H9 (cell line): ENCODE data around the gene TENM4. TPM values are rescaled to one million over a fixed set of nuclear protein-coding genes. Genes with fewer than 3 reads are reported as not detected.

Experiments used
- DNase-seq: peaks from one replicate; pipeline ENCODE4 v3.0.0-alpha.2; 2017
- H2AFZ ChIP-seq: one replicate; pipeline ENCODE4 v1.6.1; 2013; ENCODE audit warnings: mild to moderate bottlenecking, low read length, control low read depth, moderate library complexity
- H2AK5ac ChIP-seq: 2 replicates; pipeline ENCODE4 v1.6.1; 2013; ENCODE audit warnings: low read length, control low read depth, mixed read lengths; ENCODE audit not compliant: insufficient read length
- H2BK120ac ChIP-seq: one replicate; pipeline ENCODE4 v1.6.1; 2013; ENCODE audit warnings: low read depth, mild to moderate bottlenecking, low read length, control low read depth, inconsistent platforms; ENCODE audit not compliant: poor library complexity, severe bottlenecking
- H2BK12ac ChIP-seq: 2 replicates; pipeline ENCODE4 v1.6.1; 2013; ENCODE audit warnings: low read length, control low read depth, mixed read lengths, low read depth; ENCODE audit not compliant: insufficient read length
- H2BK15ac ChIP-seq: 2 replicates; pipeline ENCODE4 v1.6.1; 2013; ENCODE audit warnings: low read depth, low read length, control low read depth
- H2BK20ac ChIP-seq: one replicate; pipeline ENCODE4 v1.6.1; 2013; ENCODE audit warnings: low read depth, mild to moderate bottlenecking, low read length, control low read depth, inconsistent platforms; ENCODE audit not compliant: poor library complexity, severe bottlenecking
- H2BK5ac ChIP-seq: 2 replicates; pipeline ENCODE4 v1.6.1; 2013; ENCODE audit warnings: low read length, control low read depth, mixed read lengths; ENCODE audit not compliant: insufficient read length
- H3K14ac ChIP-seq: 2 replicates; pipeline ENCODE4 v1.6.1; 2013; ENCODE audit warnings: low read length, control low read depth; ENCODE audit not compliant: insufficient read depth
- H3K18ac ChIP-seq: 2 replicates; pipeline ENCODE4 v1.6.1; 2013; ENCODE audit warnings: low read depth, mild to moderate bottlenecking, mixed read lengths, low read length, control low read depth; ENCODE audit not compliant: insufficient read length
- H3K23ac ChIP-seq: 2 replicates; pipeline ENCODE4 v1.6.1; 2013; ENCODE audit warnings: low read length, control low read depth, mixed read lengths, low read depth; ENCODE audit not compliant: insufficient read length
- H3K23me2 ChIP-seq: 2 replicates; pipeline ENCODE4 v1.6.1; 2013; ENCODE audit warnings: low read depth, mild to moderate bottlenecking, mixed read lengths, low read length, control low read depth; ENCODE audit not compliant: insufficient read length, poor library complexity, severe bottlenecking
- H3K27ac ChIP-seq: 2 replicates; pipeline ENCODE4 v1.5.1; 2013; ENCODE audit warnings: low read length, control low read depth, mixed read lengths, low read depth; ENCODE audit not compliant: insufficient read length
- H3K27me3 ChIP-seq: 2 replicates; pipeline ENCODE4 v1.6.1; 2013; ENCODE audit warnings: low read length, control low read depth, inconsistent platforms; ENCODE audit not compliant: insufficient read depth
- H3K4ac ChIP-seq: 2 replicates; pipeline ENCODE4 v1.6.1; 2013; ENCODE audit warnings: low read depth, mild to moderate bottlenecking, control low read depth, inconsistent platforms, low read length, moderate library complexity
- H3K4me1 ChIP-seq: 2 replicates; pipeline ENCODE4 v1.6.1; 2013; ENCODE audit warnings: low read length, control low read depth, inconsistent platforms; ENCODE audit not compliant: insufficient read depth
- H3K4me2 ChIP-seq: 2 replicates; pipeline ENCODE4 v1.6.1; 2013; ENCODE audit warnings: low read length, control low read depth, mixed read lengths; ENCODE audit not compliant: insufficient read length, insufficient read depth
- H3K56ac ChIP-seq: 2 replicates; pipeline ENCODE4 v1.6.1; 2013; ENCODE audit warnings: low read depth, mild to moderate bottlenecking, mixed read lengths, low read length, control low read depth; ENCODE audit not compliant: insufficient read length
- H3K79me1 ChIP-seq: 2 replicates; pipeline ENCODE4 v1.6.1; 2013; ENCODE audit warnings: low read depth, mild to moderate bottlenecking, moderate library complexity, low read length, control low read depth, inconsistent platforms; ENCODE audit not compliant: insufficient read depth, poor library complexity, severe bottlenecking
- H3K79me2 ChIP-seq: 2 replicates; pipeline ENCODE4 v1.6.1; 2013; ENCODE audit warnings: low read length, control low read depth, inconsistent platforms; ENCODE audit not compliant: insufficient read depth
- H3K9ac ChIP-seq: 2 replicates; pipeline ENCODE4 v1.6.1; 2013; ENCODE audit warnings: low read length, control low read depth, mixed read lengths; ENCODE audit not compliant: insufficient read length; ENCODE audit errors: extremely low read depth
- H3K9me3 ChIP-seq: one replicate; pipeline ENCODE4 v1.6.1; 2013; ENCODE audit warnings: low read depth, low read length, inconsistent platforms; ENCODE audit not compliant: control insufficient read depth
- H3T11ph ChIP-seq: one replicate; pipeline ENCODE4 v1.6.1; 2013; ENCODE audit warnings: mild to moderate bottlenecking, low read length, control low read depth, inconsistent platforms
- H4K20me1 ChIP-seq: one replicate; pipeline ENCODE4 v1.6.1; 2013; ENCODE audit not compliant: control insufficient read depth, insufficient read length, insufficient read depth
- H4K5ac ChIP-seq: 2 replicates; pipeline ENCODE4 v1.6.1; 2013; ENCODE audit warnings: low read depth, mild to moderate bottlenecking, mixed read lengths, low read length, control low read depth; ENCODE audit not compliant: insufficient read length
- H4K8ac ChIP-seq: replicated peaks from 2 replicates; pipeline ENCODE4 v1.6.1; 2013; ENCODE audit warnings: low read length, control low read depth, mixed read lengths, low read depth; ENCODE audit not compliant: insufficient read length
- H4K91ac ChIP-seq: 2 replicates; pipeline ENCODE4 v1.6.1; 2013; ENCODE audit warnings: low read depth, mild to moderate bottlenecking, moderate library complexity, mixed read lengths, low read length, control low read depth; ENCODE audit not compliant: insufficient read length
- H3K27ac Mint-ChIP-seq, 3 experiments: 2 replicates in 2 of 3; 3 replicates in 1 of 3; pipeline ENCODE4 v1.8.0; 2020 to 2021; ENCODE audit warnings: mixed read lengths in 3 of 3, mild to moderate bottlenecking in 1 of 3, moderate library complexity in 1 of 3
- H3K27me3 Mint-ChIP-seq: 2 replicates; pipeline ENCODE4 v1.8.0; 2021; ENCODE audit warnings: low read depth, mild to moderate bottlenecking, moderate library complexity, mixed read lengths
- H3K36me3 Mint-ChIP-seq, 3 experiments: 2 replicates in 2 of 3; 3 replicates in 1 of 3; pipeline ENCODE4 v1.8.0; 2020 to 2021; ENCODE audit warnings: low read depth in 3 of 3, mixed read lengths in 3 of 3; ENCODE audit not compliant: insufficient read depth in 1 of 3
- H3K4me1 Mint-ChIP-seq, 2 experiments: 2 replicates each; pipeline ENCODE4 v1.8.0; 2020; ENCODE audit warnings: mixed read lengths in 2 of 2
- H3K4me3 Mint-ChIP-seq, 2 experiments: 2 replicates in 1 of 2; 3 replicates in 1 of 2; pipeline ENCODE4 v1.8.0; 2020 to 2021; ENCODE audit warnings: mild to moderate bottlenecking in 2 of 2, mixed read lengths in 2 of 2, moderate library complexity in 1 of 2
- H3K9me3 Mint-ChIP-seq, 2 experiments: 2 replicates in 1 of 2; 3 replicates in 1 of 2; pipeline ENCODE4 v1.8.0; 2020; ENCODE audit warnings: mild to moderate bottlenecking in 2 of 2, mixed read lengths in 2 of 2, moderate library complexity in 1 of 2
- WGBS: extraction: QIAGEN DNeasy Blood & Tissue Kit; methylation state at CpG from one replicate; pipeline ENCODE4 v1.1.7; 2013; ENCODE audit warnings: missing lambda C conversion rate, low lambda C conversion rate, mixed read lengths; ENCODE audit not compliant: insufficient read length; ENCODE audit errors: extremely low coverage; 5-methylcytosine and 5-hydroxymethylcytosine counted together
- total RNA-seq: library from RNA; stranded (reverse); gene quantifications from 2 replicates; pipeline ENCODE4 v1.2.1, GENCODE V29; 2021
- TF ChIP-seq, protein P1 (sequence below): fragments of 200-600 bp; sonication (generic); conservative IDR thresholded peaks from 3 replicates; pipeline ENCODE4 v1.8.0; 2021; ENCODE audit warnings: antibody characterized with exemption, mild to moderate bottlenecking

TENM4 gene
- total RNA-seq, 1 experiment from 2014 or later, result 4.6 TPM

DNA sequence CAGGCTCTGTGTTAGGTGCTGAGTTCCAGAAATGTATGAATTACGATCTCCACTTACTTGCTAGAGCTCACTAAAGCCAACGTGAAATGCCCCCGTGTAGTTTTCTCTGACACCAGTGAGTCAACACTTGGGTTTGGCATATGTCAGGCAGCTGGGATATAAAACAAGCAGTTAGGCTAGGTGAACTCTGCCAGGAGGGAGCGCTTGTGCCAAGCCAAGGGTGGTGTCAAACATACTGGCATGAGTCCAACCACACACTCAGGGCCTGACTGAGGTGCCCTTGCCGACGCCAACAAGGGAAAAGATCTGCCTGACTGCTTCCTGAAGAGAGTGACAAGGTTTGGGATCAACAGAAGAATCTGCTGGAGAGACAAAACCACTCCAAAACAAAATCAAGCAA, 698.4 kb downstream of the TENM4 start:
- Histone ChIP-seq H3K27me3 (no peaks in the 10 kb centered on the region), H3K14ac (no peak overlapping the region), H3K9ac (no peak overlapping the region), H4K20me1 (no peaks in the 10 kb centered on the region), H2BK12ac (no peak overlapping the region), H3K79me2 (no peaks in the 10 kb centered on the region), H3K56ac (no peak overlapping the region), H3K4me1 (no peaks in the 10 kb centered on the region), H3K23me2 (no peaks in the 10 kb centered on the region), H3K4me2 (no peak overlapping the region), H3K79me1 (no peaks in the 10 kb centered on the region), H3K4ac (no peak overlapping the region), H4K8ac (no peak overlapping the region), H3K18ac (no peak overlapping the region), H4K5ac (no peak overlapping the region), H2AFZ (no peak overlapping the region), H3K27ac (no peak overlapping the region), H2BK20ac (no peak overlapping the region), H2BK5ac (no peak overlapping the region), H2BK120ac (no peak overlapping the region), H4K91ac (no peak overlapping the region), H3K23ac (no peak overlapping the region), H3T11ph (no peak overlapping the region), H2BK15ac (no peak overlapping the region), H3K9me3 (no peaks in the 10 kb centered on the region), H2AK5ac (no peak overlapping the region)
- H3K27me3 Mint-ChIP-seq, result peaks cover 3% of the 10 kb centered on the region
- WGBS, result no CpG with 5 or more reads among the region's 6 CpGs
- no peak overlapping the region for H3K4me3 Mint-ChIP-seq
- peaks cover 6% of the 10 kb centered on the region in 2 experiments; a peak in 2 of 4 replicates for H3K4me1 Mint-ChIP-seq
- TF ChIP-seq, protein P1, sequence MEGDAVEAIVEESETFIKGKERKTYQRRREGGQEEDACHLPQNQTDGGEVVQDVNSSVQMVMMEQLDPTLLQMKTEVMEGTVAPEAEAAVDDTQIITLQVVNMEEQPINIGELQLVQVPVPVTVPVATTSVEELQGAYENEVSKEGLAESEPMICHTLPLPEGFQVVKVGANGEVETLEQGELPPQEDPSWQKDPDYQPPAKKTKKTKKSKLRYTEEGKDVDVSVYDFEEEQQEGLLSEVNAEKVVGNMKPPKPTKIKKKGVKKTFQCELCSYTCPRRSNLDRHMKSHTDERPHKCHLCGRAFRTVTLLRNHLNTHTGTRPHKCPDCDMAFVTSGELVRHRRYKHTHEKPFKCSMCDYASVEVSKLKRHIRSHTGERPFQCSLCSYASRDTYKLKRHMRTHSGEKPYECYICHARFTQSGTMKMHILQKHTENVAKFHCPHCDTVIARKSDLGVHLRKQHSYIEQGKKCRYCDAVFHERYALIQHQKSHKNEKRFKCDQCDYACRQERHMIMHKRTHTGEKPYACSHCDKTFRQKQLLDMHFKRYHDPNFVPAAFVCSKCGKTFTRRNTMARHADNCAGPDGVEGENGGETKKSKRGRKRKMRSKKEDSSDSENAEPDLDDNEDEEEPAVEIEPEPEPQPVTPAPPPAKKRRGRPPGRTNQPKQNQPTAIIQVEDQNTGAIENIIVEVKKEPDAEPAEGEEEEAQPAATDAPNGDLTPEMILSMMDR, result no peak
- H3K27ac Mint-ChIP-seq, result no peak overlapping the region
- no peaks in the 10 kb centered on the region for H3K9me3 Mint-ChIP-seq
- DNase-seq, result no peak
- no peaks in the 10 kb centered on the region for H3K36me3 Mint-ChIP-seq
